DOHH2 (cell line): ENCODE data around the gene GPC1.
A peak's percentile ranks its signal among the peaks of the same experiment; 100 is the strongest.

Source experiments
- H3F3A ChIP-seq: fragments of 200-600 bp; sonication (generic), shearing (Covaris generic); 2 replicates; pipeline ENCODE4 v1.6.0; 2016; ENCODE audit warnings: antibody characterized with exemption, mild to moderate bottlenecking; ENCODE audit not compliant: control insufficient read depth, insufficient read depth
- H3K27ac ChIP-seq: fragments of 200-600 bp; sonication (generic); 2 replicates; pipeline ENCODE4 v1.5.1; 2014; ENCODE audit warnings: low read depth, mild to moderate bottlenecking, low read length, moderate library complexity
- H3K27me3 ChIP-seq: fragments of 200-600 bp; sonication (generic); 2 replicates; pipeline ENCODE4 v1.6.1; 2014; ENCODE audit warnings: mild to moderate bottlenecking, low read length, mixed read lengths; ENCODE audit not compliant: control insufficient read depth
- H3K36me3 ChIP-seq: fragments of 200-600 bp; sonication (generic); 2 replicates; pipeline ENCODE4 v1.6.1; 2014; ENCODE audit warnings: mild to moderate bottlenecking, low read length, moderate library complexity, mixed read lengths; ENCODE audit not compliant: control insufficient read depth
- H3K4me1 ChIP-seq: fragments of 200-600 bp; sonication (generic); 2 replicates; pipeline ENCODE4 v1.6.1; 2014; ENCODE audit warnings: mild to moderate bottlenecking, low read length, mixed read lengths; ENCODE audit not compliant: control insufficient read depth
- H3K4me2 ChIP-seq: fragments of 200-600 bp; sonication (generic); 2 replicates; pipeline ENCODE4 v1.6.0; 2014; ENCODE audit warnings: mild to moderate bottlenecking, low read length, moderate library complexity
- H3K4me3 ChIP-seq: fragments of 200-600 bp; sonication (generic); 2 replicates; pipeline ENCODE4 v1.5.1; 2014; ENCODE audit warnings: mild to moderate bottlenecking, low read length, mixed read lengths
- H3K79me2 ChIP-seq: fragments of 200-600 bp; sonication (generic); 2 replicates; pipeline ENCODE4 v1.6.1; 2014; ENCODE audit warnings: mild to moderate bottlenecking, low read length, mixed read lengths; ENCODE audit not compliant: control insufficient read depth
- H3K9me2 ChIP-seq: fragments of 200-600 bp; sonication (generic); replicated peaks from 2 replicates; pipeline ENCODE4 v1.6.1; 2014; ENCODE audit warnings: mild to moderate bottlenecking, low read length, mixed read lengths; ENCODE audit not compliant: control insufficient read depth
- H3K9me3 ChIP-seq: fragments of 200-600 bp; sonication (generic); 2 replicates; pipeline ENCODE4 v1.6.1; 2014; ENCODE audit warnings: antibody characterized with exemption, low read length, mixed read lengths; ENCODE audit not compliant: control insufficient read depth, insufficient read depth
- H4K20me1 ChIP-seq: fragments of 200-600 bp; sonication (generic); 2 replicates; pipeline ENCODE4 v1.6.0; 2014; ENCODE audit warnings: low read depth, mild to moderate bottlenecking, antibody characterized with exemption, low read length, moderate library complexity; ENCODE audit not compliant: control insufficient read depth, insufficient read depth
- CTCF ChIP-seq: fragments of 200-600 bp; sonication (generic); IDR thresholded peaks from one replicate; pipeline ENCODE4 v1.5.1; 2014; ENCODE audit warnings: antibody characterized with exemption, mild to moderate bottlenecking, low read depth, low read length; ENCODE audit not compliant: poor library complexity, severe bottlenecking
- EZH2phosphoT487 ChIP-seq: fragments of 200-600 bp; sonication (generic); IDR thresholded peaks from 2 replicates; pipeline ENCODE4 v1.6.1; 2017; ENCODE audit warnings: borderline replicate concordance, mild to moderate bottlenecking, antibody characterized with exemption, low read length, moderate library complexity, mixed read lengths

The GPC1 gene

GRCh38 chr2:240451791-240452461 lies 16.5 kb downstream of the GPC1 start:
- Histone ChIP-seq H3K4me3 (no peak overlapping the region), H3K27me3 (peaks cover 21% of the 10 kb centered on the region), H3K36me3 (no peaks in the 10 kb centered on the region), H3K79me2 (no peaks in the 10 kb centered on the region), H4K20me1 (no peaks in the 10 kb centered on the region), H3K4me2 (no peak overlapping the region; the same call in 1 of the 2 replicates), H3K9me3 (no peaks in the 10 kb centered on the region), H3K27ac (no peak overlapping the region), H3F3A (no peaks in the 10 kb centered on the region), H3K4me1 (no peaks in the 10 kb centered on the region), H3K9me2 (no peaks in the 10 kb centered on the region)
- TF ChIP-seq EZH2phosphoT487: no peak
- TF ChIP-seq CTCF: no peak

GRCh38 chr2:240452462-240453256 lies 17.2 kb downstream of the GPC1 start:
- H3K27ac ChIP-seq: no peak overlapping the region
- H3K4me2 ChIP-seq: peak overlapping the region; percentile 34; the same call in 1 of the 2 replicates
- peaks cover 21% of the 10 kb centered on the region for H3K27me3 ChIP-seq
- TF ChIP-seq EZH2phosphoT487: no peak
- no peak for TF ChIP-seq CTCF
- no peaks in the 10 kb centered on the region for H3K9me3 ChIP-seq
- no peaks in the 10 kb centered on the region for H3K36me3 ChIP-seq
- no peaks in the 10 kb centered on the region for H4K20me1 ChIP-seq
- H3F3A ChIP-seq: no peaks in the 10 kb centered on the region
- H3K9me2 ChIP-seq: no peaks in the 10 kb centered on the region
- H3K4me3 ChIP-seq: no peak overlapping the region
- no peaks in the 10 kb centered on the region for H3K4me1 ChIP-seq
- H3K79me2 ChIP-seq: no peaks in the 10 kb centered on the region

GRCh38 chr2:240453461-240454105 lies 18.1 kb downstream of the GPC1 start:
- peaks cover 21% of the 10 kb centered on the region for H3K27me3 ChIP-seq
- H3K36me3 ChIP-seq: no peaks in the 10 kb centered on the region
- H3K79me2 ChIP-seq: no peaks in the 10 kb centered on the region
- no peaks in the 10 kb centered on the region for H3K4me1 ChIP-seq
- H3K9me2 ChIP-seq: no peaks in the 10 kb centered on the region
- H3K4me3 ChIP-seq: no peak overlapping the region
- TF ChIP-seq CTCF (no peak), EZH2phosphoT487 (no peak)
- H4K20me1 ChIP-seq: no peaks in the 10 kb centered on the region
- no peaks in the 10 kb centered on the region for H3K9me3 ChIP-seq
- no peaks in the 10 kb centered on the region for H3F3A ChIP-seq
- no peak overlapping the region for H3K4me2 ChIP-seq
- H3K27ac ChIP-seq: no peak overlapping the region
